22Rv1 (cell line): Measurements from ENCODE around the gene SMYD3.

ENCODE experiments used
- CTCF ChIP-seq: fragments of 450-650 bp; IDR thresholded peaks from 2 replicates; pipeline ENCODE4 v1.5.1; 2017; ENCODE audit warnings: mild to moderate bottlenecking
- ZFX ChIP-seq: fragments of 450-650 bp; IDR thresholded peaks from 2 replicates; pipeline ENCODE4 v1.6.1; 2017; ENCODE audit warnings: antibody characterized with exemption, borderline replicate concordance

GRCh38 chr1:246281195-246281594 is 225.9 kb downstream of the SMYD3 start:
- TF ChIP-seq ZFX (no peak), CTCF (no peak)
